Measurements from ENCODE around the gene KASH5.
"Not testable (repeated sequence)": the region's sequence is repeated elsewhere in the genome, so short reads cannot be mapped to it uniquely, and the experiment has no call there.

KASH5 gene

DNA sequence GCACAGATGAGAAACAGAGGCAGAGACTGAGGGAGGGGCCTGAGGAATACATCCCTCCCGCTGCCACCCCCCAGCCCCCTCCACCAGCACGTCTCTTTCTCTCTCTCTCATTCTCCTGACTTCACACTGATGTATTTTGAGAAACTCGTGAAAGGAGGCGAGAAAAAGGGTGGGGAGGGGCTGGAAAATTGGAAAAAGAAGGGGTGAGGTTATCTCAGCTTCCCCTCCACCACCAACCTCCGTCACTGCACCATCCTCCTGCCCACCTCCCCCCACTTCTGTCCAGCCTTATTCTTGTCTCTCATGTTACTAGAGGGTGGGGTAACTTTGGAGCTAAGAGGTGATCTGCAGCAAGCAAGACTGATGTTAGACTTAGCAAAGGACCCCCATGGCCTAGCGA lies 51.8 kb downstream of the KASH5 start:
- DNase-seq = no peak

GRCh38 chr19:49440439-49441209 lies 52.6 kb downstream of the KASH5 start:
- no peak for DNase-seq

DNA sequence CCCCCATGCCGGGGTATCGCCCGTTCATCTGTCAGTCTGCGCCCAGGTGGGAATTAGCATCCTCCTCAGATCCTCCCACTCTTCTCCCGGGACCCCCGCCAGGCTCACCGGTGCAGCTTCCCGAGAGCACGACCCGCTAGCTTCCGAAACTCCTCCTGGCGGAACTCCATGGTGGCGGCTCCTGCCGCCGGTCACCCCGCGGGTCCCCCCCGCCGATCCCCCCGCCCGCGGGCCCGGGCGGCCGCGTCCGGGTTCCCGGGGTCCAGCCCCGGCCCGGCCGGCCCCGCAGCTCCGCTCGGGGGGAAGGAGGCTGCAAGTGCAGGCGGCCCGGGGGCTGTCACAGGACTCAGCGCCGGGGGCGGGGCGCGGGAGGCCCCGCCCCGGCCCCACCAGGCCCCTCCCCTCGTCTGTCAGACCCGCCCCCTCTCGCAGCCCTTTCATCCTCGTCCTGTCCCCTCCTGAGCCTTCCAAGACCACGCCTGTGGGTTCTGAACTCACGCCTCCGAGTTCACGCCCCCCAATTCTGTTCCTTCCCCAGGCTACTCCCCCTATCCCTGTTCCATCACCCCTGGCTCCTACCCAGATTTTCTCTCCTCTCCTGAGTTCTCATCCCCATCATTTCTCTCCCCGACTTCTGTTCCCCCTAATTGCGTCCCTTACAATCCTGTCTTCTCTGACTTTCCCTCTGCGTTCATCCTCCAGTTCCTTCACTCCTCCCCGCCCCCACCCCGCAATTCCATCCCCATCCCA lies 53.3 kb downstream of the KASH5 start, which contains the start of gene SLC17A7:
Gene SLC17A7 (minus strand): TSS at position 318 of the 750 bp plus-strand sequence. CDS start 148 bp downstream, at position 170.
- DNase-seq = no peak

GRCh38 chr19:49441960-49442350 lies 53.9 kb downstream of the KASH5 start:
- DNase-seq = no peak

- DNase-seq = peak in 1 of 2 experiments; percentile 69
Measured at GRCh38 chr19:49442354-49442753, 54.3 kb downstream of the KASH5 start.

GRCh38 chr19:49442771-49443365 lies 54.8 kb downstream of the KASH5 start:
- peak; percentile 82 to 83 for DNase-seq

GRCh38 chr19:49443366-49444099 lies 55.5 kb downstream of the KASH5 start:
- peak; percentile 95 to 96 for DNase-seq

GRCh38 chr19:49444100-49444700 lies 56.2 kb downstream of the KASH5 start:
- DNase-seq = not testable (repeated sequence)

GRCh38 chr19:49445997-49446396 lies 57.9 kb downstream of the KASH5 start:
- DNase-seq = no peak

DNA sequence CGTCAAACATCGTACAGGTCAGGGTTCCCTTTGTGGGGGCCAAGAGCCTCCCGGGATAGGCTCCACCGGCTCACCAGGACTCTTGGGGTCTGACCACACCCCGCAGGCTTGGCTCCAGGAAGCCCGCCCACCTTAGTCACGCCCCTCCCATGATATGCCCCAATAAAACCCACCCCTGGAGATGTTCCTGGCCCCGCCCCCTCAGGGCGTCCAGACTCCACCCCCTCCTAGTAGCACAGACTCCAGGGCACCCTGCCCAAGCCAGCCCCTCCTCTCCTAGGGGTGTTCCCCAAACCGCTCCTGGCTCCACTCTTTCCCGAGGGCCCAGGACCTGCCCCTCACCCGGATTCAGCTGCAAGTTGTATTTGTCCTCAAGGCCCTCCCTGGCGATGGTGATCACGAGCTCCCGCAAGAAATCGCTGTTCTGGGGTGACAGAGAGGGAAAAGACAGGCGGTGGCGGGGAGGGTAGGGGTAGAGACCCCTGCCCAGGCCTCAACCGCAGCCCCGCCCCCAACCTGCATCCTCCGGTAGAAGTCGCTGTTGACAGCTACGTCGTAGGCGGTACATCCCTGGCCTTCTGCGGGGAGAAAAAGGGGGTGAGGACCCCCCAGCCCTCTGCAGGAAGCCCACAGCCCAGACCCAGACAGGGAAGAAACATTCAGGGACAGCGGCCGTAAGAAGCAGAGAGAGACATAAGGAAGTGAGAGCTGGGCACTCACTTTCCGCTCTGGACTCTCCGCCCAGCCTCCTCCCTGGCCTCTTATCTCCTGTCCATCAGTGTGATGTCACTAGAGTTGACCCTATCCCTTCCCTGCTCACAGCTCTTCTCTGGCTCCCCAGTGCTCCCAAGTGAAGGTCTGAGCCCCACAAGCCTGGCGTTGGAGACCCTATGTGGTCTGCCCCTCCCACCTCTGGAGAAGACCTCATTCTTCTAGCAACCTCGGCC lies 59.7 kb downstream of the KASH5 start:
- DNase-seq = peak in 1 of 2 experiments; percentile 18

DNA sequence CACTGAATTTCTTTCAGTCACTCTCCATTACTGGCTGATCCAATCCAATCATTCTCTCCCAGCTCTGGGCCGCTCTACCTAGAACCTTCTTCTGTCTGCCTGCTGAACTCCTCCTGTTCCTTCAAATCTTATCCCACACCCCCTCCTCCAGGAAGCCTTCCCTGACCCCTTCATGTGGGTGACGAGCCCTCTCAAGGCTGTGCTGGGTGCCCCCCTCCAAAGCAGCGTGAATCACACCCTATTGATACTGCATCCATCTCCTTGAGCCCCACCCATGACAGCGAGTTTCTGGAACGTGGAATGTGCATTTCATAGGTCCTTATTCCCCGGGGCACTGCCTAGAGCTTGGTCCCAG lies 60.4 kb downstream of the KASH5 start:
- DNase-seq = no peak

- DNase-seq = no peak
Measured at GRCh38 chr19:49450405-49450804, 62.4 kb downstream of the KASH5 start.

DNA sequence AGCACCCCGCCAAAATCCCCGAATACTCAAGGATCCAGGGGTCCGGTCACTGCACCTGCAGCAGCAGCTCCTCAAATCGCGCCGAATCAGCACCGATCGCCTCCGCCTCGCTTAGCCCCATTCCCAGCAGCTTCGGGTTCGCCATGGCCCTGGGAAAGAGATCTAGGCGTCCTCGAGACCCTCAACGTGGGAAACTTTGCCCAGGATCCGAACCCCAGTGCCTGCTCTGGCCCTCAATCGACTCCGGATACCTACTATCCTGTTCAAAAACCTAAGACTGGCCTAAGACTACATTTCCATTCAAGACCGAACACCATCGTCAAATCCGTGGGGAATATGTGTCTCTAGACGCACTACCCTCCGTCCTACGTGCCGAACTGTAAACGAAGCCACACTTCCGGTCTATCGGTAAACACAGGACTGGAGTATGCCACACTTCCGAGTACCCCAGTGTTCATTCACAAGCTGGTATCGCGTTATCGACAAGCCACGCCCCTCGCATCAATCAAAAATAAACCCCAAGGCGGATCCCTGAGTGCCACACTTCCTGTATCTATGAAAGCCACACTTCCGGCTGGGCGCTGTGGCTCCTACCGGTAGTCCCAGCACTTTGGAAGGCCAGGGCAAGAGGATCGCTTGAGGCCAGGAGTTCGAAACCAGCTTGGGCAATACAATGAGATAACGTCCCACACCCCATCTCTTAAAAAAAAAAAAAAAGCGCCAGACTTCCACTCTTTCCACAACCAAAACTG lies 63.6 kb downstream of the KASH5 start, which contains the start of gene PIH1D1:
Gene PIH1D1 (minus strand): TSS at position 385 of the 752 bp plus-strand sequence. CDS start 240 bp downstream, at position 145.
- peak; percentile 99 to 100 for DNase-seq

- peak; percentile 96 to 97 for DNase-seq
Measured at GRCh38 chr19:49453013-49453756, 65.1 kb downstream of the KASH5 start, which contains the start of gene ALDH16A1. Gene ALDH16A1 (plus strand): TSS chr19:49453225. CDS start chr19:49453332, 107 bp downstream.

DNA sequence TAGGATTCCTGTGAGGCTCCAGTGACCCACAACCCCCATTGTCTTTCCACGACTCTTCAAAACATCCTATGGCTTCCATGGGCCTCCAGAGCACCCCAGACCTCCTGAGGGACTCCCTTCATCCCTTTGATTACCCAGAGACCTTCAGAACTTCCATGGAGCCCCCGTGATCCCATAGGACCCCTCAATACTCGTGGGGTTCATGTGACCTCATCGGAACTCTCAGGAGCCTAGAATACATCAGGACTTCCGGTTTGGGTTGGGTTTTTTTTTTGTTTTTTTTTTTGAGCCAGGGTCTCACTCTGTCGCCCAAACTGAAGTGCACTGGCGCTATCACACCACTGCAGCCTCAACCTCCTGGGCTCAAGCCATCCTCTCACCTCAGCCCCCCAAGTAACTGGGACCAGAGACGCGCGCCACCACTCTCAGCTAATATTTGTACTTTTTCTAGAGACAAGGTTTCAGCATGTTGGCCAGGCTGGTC lies 65.8 kb downstream of the KASH5 start:
- no peak for DNase-seq

GRCh38 chr19:49455773-49456172 lies 67.7 kb downstream of the KASH5 start:
- no peak for DNase-seq

DNA sequence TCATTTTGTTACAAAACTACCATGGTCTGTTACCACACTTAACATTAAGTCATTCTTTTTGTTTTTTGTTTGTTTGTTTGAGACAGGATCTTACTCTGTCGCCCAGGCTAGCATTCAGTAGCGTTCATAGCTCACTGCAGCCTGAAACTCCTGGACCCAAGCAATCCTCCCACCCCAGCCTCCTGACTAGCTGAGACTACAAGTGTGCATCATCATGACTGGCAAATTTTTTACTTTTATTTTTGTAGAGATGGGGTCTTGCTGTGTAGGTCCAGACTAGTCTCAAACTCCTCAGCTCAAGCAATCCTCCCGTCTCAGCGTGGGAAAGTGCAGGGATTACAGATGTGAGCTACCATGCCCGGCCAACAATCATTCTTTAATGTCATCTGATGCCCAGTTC lies 68.3 kb downstream of the KASH5 start:
- DNase-seq = no peak

DNA sequence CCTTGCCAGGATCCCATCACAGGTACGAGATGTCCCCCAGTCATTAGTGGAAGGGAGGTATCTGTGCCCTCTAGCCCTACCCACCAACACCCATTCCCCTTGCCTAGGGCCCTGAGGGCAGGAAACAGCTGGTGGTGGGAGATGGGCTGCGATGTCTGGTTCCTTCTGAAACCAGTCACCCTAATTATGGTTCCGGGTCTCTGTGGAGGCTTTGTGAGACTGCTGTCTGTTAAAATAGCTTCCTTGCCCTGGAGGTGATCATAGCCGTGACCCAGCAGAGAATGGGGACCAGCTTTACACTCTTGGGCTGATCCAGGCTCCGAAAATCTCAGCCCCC lies 70.5 kb downstream of the KASH5 start:
- no peak for DNase-seq

GRCh38 chr19:49459388-49459787 lies 71.3 kb downstream of the KASH5 start:
- DNase-seq = no peak

- DNase-seq = not testable (repeated sequence)
Measured at GRCh38 chr19:49461130-49461529, 73.1 kb downstream of the KASH5 start.

Measured in Kasumi-1 (cell line).